Stimulated activated naive B cell treated with anti-CD40 and anti-IgM and Interleukin-4, amounts not matched to agents 10 μg/mL and 1 μg/mL and 100 μg/mL, for 72 hours (primary cell): ENCODE data around the gene NCBP3.
A peak's percentile ranks its signal among the peaks of the same experiment; 100 is the strongest.

Experiments
- ATAC-seq, 2 donors: fragments of 150-1000 bp; cut with Tn5 transposase; replicated peaks; 2 replicates each; pipeline ENCODE4 v1.10.0; 2021; ENCODE audit warnings: moderate library complexity in 1 of 2
- DNase-seq: peaks from one replicate; pipeline ENCODE4 v3.0.0; 2021
- H3K27ac Mint-ChIP-seq: one replicate; pipeline ENCODE4 v1.8.0; 2022; ENCODE audit warnings: mild to moderate bottlenecking, mixed read lengths
- H3K27me3 Mint-ChIP-seq, 2 donors: one replicate each; pipeline ENCODE4 v1.8.0; 2022; ENCODE audit warnings: mixed read lengths in 2 of 2
- H3K36me3 Mint-ChIP-seq, 2 donors: one replicate each; pipeline ENCODE4 v1.8.0; 2022; ENCODE audit warnings: mixed read lengths in 2 of 2, mild to moderate bottlenecking in 1 of 2
- H3K4me1 Mint-ChIP-seq, 2 donors: one replicate each; pipeline ENCODE4 v1.8.0; 2022; ENCODE audit warnings: mixed read lengths in 2 of 2, mild to moderate bottlenecking in 1 of 2
- H3K4me3 Mint-ChIP-seq, 2 donors: one replicate each; pipeline ENCODE4 v1.8.0; 2022; ENCODE audit warnings: mild to moderate bottlenecking in 2 of 2, mixed read lengths in 2 of 2, moderate library complexity in 1 of 2
- H3K9me3 Mint-ChIP-seq, 2 donors: one replicate each; pipeline ENCODE4 v1.8.0; 2022; ENCODE audit warnings: mixed read lengths in 2 of 2, mild to moderate bottlenecking in 1 of 2

Gene NCBP3

DNA sequence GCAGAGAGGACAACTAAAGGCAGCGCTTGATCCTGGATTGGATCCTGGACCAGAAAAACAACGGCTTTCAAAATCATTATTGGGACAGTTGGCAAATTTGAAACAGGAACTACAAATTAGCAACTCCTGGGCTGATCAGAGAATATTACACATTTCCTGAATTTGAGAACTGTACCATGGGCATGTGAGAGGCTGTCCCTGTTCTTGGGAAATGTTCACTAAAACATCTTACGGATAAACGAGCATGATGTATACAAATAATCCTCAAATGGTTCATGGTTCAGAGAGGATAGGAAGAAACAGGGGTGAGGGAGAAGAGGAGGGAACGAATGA lies 42.8 kb downstream of the NCBP3 start:
- H3K36me3 Mint-ChIP-seq: peaks cover 16 to 38% of the 10 kb centered on the region in 2 donors
- DNase-seq: no peak
- peaks cover 19 to 46% of the 10 kb centered on the region in 2 donors for H3K4me1 Mint-ChIP-seq
- H3K4me3 Mint-ChIP-seq: no peak overlapping the region
- no peaks in the 10 kb centered on the region for H3K9me3 Mint-ChIP-seq
- ATAC-seq: no peak
- no peaks in the 10 kb centered on the region for H3K27me3 Mint-ChIP-seq
- peak overlapping the region; percentile 27 for H3K27ac Mint-ChIP-seq

DNA sequence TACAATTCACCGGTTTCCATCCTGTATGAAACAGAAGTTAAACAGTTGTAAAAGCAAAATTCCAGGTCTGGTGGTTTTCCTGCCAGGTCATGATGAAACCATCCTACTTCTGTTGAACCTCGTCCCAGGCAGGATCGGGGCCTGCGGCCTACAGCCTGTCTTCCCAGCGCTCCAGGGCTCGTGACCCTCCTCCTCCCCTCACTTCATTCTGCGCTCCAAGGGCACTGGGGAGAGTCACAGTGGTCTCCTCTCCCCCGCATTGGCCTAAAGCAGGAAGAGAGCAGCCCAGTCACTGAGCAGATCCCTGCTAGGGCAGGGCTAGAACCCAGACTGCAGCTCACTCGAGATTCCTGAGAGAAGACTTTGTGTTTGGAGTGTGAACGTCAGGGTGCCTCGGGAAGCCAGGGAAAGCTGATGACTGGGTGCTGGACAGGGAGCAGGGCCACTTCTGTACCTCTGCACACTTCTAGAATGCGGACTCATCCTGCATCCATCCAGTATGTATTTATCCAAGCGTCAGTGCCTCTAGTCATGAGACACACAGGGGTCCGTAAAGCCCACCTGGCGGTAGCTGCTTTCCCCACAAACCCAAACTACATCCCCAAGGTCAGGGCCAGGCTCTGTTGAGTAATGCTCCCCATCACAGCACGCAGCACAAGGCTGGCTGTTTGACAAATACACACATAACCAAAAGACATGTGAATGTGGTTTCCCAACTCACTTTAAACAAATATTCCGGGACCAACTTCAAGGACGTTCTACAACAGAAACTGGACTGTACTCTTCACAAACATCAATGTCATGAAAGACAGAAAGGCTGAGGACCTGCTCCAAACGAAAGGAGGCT lies 43.4 kb downstream of the NCBP3 start:
- no peak for ATAC-seq
- DNase-seq: no peak
- Mint-ChIP-seq H3K4me1 (peaks cover 25 to 50% of the 10 kb centered on the region in 2 donors), H3K27me3 (peaks cover 0 to 3% of the 10 kb centered on the region in 2 donors), H3K27ac (peak overlapping the region; percentile 27), H3K9me3 (no peaks in the 10 kb centered on the region), H3K36me3 (peaks cover 13 to 34% of the 10 kb centered on the region in 2 donors), H3K4me3 (no peak overlapping the region)

DNA sequence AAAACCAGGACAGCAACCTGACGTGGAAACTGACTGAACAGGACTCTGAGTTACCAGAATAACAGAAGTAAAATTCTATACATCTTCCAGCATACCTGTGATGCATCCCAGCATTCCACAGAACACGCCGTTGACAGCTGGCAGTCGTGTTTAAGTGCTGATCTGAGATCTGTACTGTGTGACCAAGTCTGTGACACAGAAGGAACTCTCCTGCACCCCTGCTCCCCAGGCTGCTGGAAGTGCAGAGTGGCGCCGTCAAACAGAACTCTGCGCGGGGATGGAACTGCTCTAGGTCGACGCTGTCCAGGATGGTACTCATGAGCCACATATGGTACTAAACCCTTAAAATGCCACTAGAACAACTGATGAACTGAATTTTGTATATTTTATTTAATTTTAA lies 44.3 kb downstream of the NCBP3 start:
- H3K4me3 Mint-ChIP-seq: no peak overlapping the region
- peaks cover 0 to 4% of the 10 kb centered on the region in 2 donors for H3K27me3 Mint-ChIP-seq
- peaks cover 25 to 55% of the 10 kb centered on the region in 2 donors for H3K4me1 Mint-ChIP-seq
- DNase-seq (no peak), ATAC-seq (no peak)
- H3K36me3 Mint-ChIP-seq: peaks cover 8 to 27% of the 10 kb centered on the region in 2 donors
- H3K27ac Mint-ChIP-seq: no peak overlapping the region
- H3K9me3 Mint-ChIP-seq: no peaks in the 10 kb centered on the region

DNA sequence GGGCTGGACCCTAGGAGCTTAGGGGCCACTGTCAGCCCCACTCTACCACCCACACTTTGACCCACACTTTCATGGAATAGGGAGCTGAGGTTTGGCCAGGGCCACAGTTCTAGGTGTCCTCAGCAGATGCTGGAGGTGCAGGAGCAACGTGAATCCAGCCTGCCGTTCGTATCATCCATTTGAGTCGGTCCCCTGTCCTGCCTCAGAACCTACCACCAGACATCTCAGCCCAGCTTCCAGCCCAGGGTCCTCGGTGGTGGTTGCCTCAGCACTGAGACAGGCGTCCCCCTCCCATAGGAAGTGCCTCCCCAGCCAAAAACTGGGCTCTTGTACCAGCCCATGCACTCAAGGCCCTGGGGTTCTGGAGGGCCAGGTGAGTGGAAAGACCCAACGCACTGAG lies 44.7 kb downstream of the NCBP3 start:
- DNase-seq (no peak), ATAC-seq (no peak)
- no peak overlapping the region for H3K4me3 Mint-ChIP-seq
- peaks cover 27 to 55% of the 10 kb centered on the region in 2 donors for H3K4me1 Mint-ChIP-seq
- peaks cover 0 to 4% of the 10 kb centered on the region in 2 donors for H3K27me3 Mint-ChIP-seq
- H3K36me3 Mint-ChIP-seq: peaks cover 8 to 27% of the 10 kb centered on the region in 2 donors
- H3K27ac Mint-ChIP-seq: no peak overlapping the region
- H3K9me3 Mint-ChIP-seq: no peaks in the 10 kb centered on the region

DNA sequence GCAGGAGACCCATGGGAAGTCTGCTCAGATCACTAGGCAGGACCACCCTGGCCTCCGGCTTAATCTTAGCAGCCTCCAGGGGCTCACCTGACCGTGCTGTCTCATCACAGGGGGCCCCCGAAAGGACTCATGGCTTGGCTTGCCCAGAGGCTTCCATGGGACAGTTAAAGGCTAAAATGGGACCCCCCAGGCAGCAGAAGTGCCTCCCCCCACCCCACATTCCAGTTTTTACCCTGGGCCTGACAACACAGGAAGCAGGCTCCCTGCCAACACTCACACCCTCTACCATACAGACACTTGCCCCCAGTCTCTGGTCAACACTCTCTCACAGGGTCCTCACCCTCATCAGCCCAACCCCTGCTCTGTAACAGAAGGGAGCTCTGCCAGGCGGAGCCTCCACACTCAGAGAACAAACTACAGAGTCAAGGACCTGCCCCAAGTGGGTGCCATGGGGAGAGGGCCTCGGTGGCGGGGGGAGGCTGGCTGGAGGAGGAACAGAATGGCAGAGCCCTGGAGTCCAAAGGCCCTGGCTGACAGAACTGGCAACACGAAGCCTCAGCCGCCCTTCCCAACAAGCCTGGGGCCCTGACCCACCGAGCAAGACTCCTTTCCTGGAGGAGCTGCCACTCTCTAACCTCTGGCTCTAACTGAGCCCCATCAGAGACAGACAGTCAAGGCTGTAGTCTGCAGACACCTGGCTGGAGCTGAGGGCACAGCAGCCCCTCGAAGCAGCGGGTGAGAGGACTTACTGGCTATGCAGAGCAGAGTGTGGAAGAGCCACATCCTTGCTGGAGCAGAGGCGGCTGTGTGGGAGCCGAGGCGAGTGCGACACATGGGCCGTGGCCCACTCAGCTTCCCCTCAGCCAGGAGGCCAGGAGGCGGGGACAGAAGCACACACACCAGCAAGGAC lies 45.4 kb downstream of the NCBP3 start, which contains the start of gene ITGAE:
ITGAE (minus strand) TSS at position 827 of the 910 bp plus-strand sequence; CDS start at position 783, 44 bp downstream.
- peak within 1 kb of the TSS; percentile 56 for H3K27ac Mint-ChIP-seq

GRCh38 chr17:3799181-3799945 lies 46.7 kb downstream of the NCBP3 start:
- Mint-ChIP-seq H3K4me1 (peaks cover 27 to 54% of the 10 kb centered on the region in 2 donors), H3K4me3 (no peak overlapping the region), H3K27ac (peak overlapping the region; percentile 98)

More for the DNA sequence above, 45.4 kb downstream of the NCBP3 start, which contains the start of gene ITGAE:
- Mint-ChIP-seq H3K4me1 (peaks cover 27 to 55% of the 10 kb centered on the region in 2 donors), H3K4me3 (no peak within 1 kb of the TSS), H3K27me3 (peaks cover 0 to 4% of the 10 kb centered on the region in 2 donors), H3K36me3 (peaks cover 8 to 23% of the 10 kb centered on the region in 2 donors), H3K9me3 (no peaks in the 10 kb centered on the region)
- DNase-seq (no peak), ATAC-seq (no peak)

DNA sequence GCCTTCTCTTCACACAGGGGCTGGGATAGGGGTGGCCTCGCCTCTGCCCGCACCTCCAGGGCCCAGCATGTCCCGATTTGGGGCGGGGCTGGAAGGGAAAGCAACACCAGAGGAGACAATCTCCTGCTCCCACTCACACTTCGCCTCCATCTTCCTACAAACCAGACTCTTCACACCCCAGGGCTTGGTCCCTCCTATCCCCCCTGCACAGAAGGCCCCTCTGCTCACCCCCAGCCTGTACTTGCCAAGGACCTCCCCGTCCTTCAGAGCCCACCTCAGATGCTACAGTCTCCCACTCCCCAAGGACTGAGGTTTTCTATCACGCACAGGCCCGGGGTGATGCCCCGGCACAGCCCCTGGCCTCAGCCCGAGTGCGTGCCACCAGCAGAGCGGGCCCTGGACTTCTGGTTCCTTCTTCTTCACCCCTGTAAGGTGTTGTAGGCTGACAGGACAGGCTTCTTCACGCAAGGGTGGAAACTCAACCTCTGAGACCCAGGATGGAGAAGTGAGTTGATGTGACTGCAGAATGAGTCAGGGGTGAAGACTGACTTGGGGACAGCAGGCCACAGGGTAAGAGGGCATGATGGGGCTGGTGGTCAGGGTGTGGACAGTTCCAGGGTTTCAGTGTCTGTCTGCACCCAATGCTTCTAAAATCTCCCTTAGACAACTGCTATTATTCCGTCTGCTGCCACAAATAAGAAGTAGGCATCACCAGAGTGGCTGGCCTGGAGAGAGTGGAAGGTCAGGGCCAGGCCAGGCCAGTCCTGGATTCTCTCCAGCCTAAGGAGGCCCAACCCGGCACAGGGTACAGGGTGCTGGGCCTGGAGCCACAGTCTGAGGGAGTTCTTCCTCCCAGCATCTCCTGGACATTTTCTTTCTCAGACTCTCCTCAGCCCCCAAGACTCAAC lies 47.5 kb downstream of the NCBP3 start:
- DNase-seq: peak; percentile 53
- Mint-ChIP-seq H3K9me3 (no peaks in the 10 kb centered on the region), H3K36me3 (peaks cover 8 to 14% of the 10 kb centered on the region in 2 donors), H3K4me3 (peak overlapping the region; percentile 52 to 57), H3K27ac (peak overlapping the region; percentile 98), H3K4me1 (peaks cover 24 to 47% of the 10 kb centered on the region in 2 donors), H3K27me3 (peaks cover 0 to 4% of the 10 kb centered on the region in 2 donors)
- ATAC-seq: peak; percentile 73 to 82

More at GRCh38 chr17:3799181-3799945, 46.7 kb downstream of the NCBP3 start:
- peaks cover 0 to 4% of the 10 kb centered on the region in 2 donors for H3K27me3 Mint-ChIP-seq
- DNase-seq: no peak
- no peaks in the 10 kb centered on the region for H3K9me3 Mint-ChIP-seq
- peaks cover 8 to 18% of the 10 kb centered on the region in 2 donors for H3K36me3 Mint-ChIP-seq
- no peak for ATAC-seq

DNA sequence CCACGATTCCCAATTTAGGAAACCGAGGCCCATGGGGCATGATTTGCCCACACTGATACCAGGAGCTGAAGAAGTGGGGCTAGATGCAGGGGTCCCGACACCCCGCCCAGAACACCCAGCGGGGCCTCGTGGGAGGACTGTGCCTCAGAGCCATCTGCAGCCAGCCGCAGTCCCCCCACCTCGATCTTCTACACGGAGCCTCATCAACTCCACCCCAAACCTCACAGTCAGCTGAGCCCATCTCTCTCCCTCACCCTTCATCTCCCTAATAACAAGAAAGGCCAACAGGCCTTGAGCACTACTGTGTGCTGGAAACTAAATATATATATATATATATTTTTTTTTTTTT lies 49.2 kb downstream of the NCBP3 start:
- no peaks in the 10 kb centered on the region for H3K9me3 Mint-ChIP-seq
- H3K27me3 Mint-ChIP-seq: peaks cover 0 to 4% of the 10 kb centered on the region in 2 donors
- ATAC-seq (peak; percentile 23 to 33), DNase-seq (no peak)
- H3K4me3 Mint-ChIP-seq: no peak overlapping the region
- peaks cover 19 to 36% of the 10 kb centered on the region in 2 donors for H3K4me1 Mint-ChIP-seq
- H3K36me3 Mint-ChIP-seq: peaks cover 2 to 3% of the 10 kb centered on the region in 2 donors
- peak overlapping the region; percentile 62 for H3K27ac Mint-ChIP-seq

GRCh38 chr17:3796110-3796821 lies 49.8 kb downstream of the NCBP3 start:
- DNase-seq: peak; percentile 50
- peaks cover 2 to 3% of the 10 kb centered on the region in 2 donors for H3K36me3 Mint-ChIP-seq
- peak; percentile 64 to 77 for ATAC-seq
- no peak overlapping the region for H3K4me3 Mint-ChIP-seq
- peaks cover 19 to 41% of the 10 kb centered on the region in 2 donors for H3K4me1 Mint-ChIP-seq
- H3K27ac Mint-ChIP-seq: peak overlapping the region; percentile 62
- no peaks in the 10 kb centered on the region for H3K9me3 Mint-ChIP-seq
- peaks cover 0 to 4% of the 10 kb centered on the region in 2 donors for H3K27me3 Mint-ChIP-seq

DNA sequence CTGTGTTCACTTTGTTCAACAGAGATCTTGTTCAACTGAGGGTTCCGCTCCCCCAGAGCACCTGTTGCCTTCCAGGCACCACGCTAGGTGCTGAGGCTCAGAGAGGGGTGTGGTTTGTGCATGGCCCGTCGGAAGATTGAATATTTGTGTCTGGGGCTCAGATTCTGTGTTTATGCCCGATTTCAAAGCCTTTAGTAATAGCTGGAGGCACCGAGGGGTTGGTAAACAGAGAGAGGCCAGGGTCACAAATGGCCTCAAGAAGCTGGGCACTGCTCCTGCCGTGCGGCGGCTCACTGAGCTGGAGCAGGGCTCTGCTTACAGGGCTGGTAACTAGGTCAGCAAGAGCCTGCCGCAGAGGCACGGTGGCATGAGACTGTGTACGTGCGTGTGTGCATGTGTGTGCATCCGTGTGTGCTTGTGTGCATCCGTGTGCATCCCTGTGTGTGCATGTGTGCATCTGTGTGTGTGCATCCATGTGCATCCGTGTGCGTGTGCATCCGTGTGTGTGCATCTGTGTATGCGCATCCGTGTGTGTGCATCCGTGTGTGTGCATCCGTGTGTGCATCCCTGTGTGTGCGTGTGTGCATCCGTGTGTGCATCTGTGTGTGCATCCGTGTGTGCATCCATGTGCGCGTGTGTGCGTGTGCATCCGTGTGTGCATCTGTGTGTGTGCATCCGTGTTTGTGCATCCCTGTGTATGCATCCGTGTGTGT lies 50.5 kb downstream of the NCBP3 start:
- Mint-ChIP-seq H3K9me3 (no peaks in the 10 kb centered on the region), H3K27ac (peak overlapping the region; percentile 47), H3K36me3 (peaks cover 2 to 3% of the 10 kb centered on the region in 2 donors), H3K4me1 (peaks cover 20 to 42% of the 10 kb centered on the region in 2 donors), H3K27me3 (peaks cover 0 to 4% of the 10 kb centered on the region in 2 donors), H3K4me3 (no peak overlapping the region)
- DNase-seq: no peak
- ATAC-seq: no peak

DNA sequence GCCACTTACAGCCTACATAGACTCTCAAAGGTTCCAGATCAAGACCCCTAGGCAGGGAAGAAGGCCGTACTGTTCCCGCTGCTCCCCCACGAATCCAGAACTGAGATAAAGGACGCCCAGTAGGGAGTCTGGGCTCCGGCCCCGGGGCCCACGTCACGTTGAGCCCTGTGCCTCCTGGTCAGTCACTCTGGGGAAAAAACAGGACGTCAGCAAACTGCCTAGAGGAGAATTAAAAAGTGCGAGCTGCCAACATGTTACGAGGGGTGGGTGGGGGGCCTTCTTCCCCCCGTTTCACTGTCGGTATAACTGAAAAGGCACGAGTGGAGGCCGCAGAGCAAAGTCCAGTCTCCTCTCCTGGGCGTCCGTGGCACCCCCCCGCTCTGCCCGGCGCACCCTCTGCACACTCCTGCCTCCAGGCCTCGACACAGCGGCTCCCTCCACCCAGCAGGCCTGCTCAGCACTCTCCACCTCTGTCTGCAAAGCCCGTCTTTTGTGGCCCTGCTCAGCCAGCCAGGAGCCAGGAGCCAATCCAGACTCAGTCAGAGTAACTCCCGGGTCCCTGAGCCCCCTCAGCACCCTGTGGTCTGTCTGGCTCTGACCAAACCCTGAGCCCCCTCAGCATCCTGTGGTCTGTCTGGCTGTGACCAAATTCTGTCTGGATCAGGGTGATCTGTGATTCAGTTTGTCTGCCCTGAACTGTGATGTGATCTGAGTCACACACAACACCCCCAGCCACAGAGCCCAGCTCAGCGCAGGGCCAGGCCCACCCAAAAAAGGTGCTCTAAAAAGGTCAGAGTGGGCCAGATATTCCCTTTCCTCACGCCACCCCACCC lies 51.3 kb downstream of the NCBP3 start:
- no peak for DNase-seq
- peak overlapping the region; percentile 47 for H3K27ac Mint-ChIP-seq
- peaks cover 2 to 3% of the 10 kb centered on the region in 2 donors for H3K36me3 Mint-ChIP-seq
- H3K9me3 Mint-ChIP-seq: no peaks in the 10 kb centered on the region
- peaks cover 0 to 4% of the 10 kb centered on the region in 2 donors for H3K27me3 Mint-ChIP-seq
- no peak for ATAC-seq
- no peak overlapping the region for H3K4me3 Mint-ChIP-seq
- H3K4me1 Mint-ChIP-seq: peaks cover 23 to 41% of the 10 kb centered on the region in 2 donors
